ENCODE data around the gene BTF3L4. TPM values are rescaled to one million over a fixed set of nuclear protein-coding genes. Genes with fewer than 3 reads are reported as not detected.

The BTF3L4 gene
- total RNA-seq, 1 experiment from 2014 or later = 89.4 TPM

GRCh38 chr1:52008071-52008809 is 47.9 kb upstream of the BTF3L4 start:
- POLR2A ChIA-PET = no interaction called here

More at GRCh38 chr1:52008071-52008809, 47.9 kb upstream of the BTF3L4 start:
- H3K9me3 Mint-ChIP-seq = no peaks in the 10 kb centered on the region
- no peaks in the 10 kb centered on the region for H3K36me3 Mint-ChIP-seq
- no peak overlapping the region for H3K4me3 Mint-ChIP-seq
- no peak for TF ChIP-seq E2F4 (CRISPR knock-in tag; IDR thresholded peaks at IDR 0.05; ENCODE audit: borderline replicate concordance, low read depth)
- no peak for TF ChIP-seq ZMAT4 (CRISPR knock-in tag; IDR thresholded peaks at IDR 0.05)
- no peak for TF ChIP-seq PREB (CRISPR knock-in tag; IDR thresholded peaks at IDR 0.05; ENCODE audit: borderline replicate concordance)
- no peak for TF ChIP-seq E2F5 (CRISPR knock-in tag; IDR thresholded peaks at IDR 0.05)
- TF ChIP-seq ZNF425 (CRISPR knock-in tag; conservative IDR thresholded peaks at IDR 0.05) = no peak
- no peak for TF ChIP-seq FOXJ3 (CRISPR knock-in tag; IDR thresholded peaks at IDR 0.05; ENCODE audit: borderline replicate concordance)
- no peak for TF ChIP-seq ZNF219 (CRISPR knock-in tag; IDR thresholded peaks at IDR 0.05; ENCODE audit: borderline replicate concordance)
- TF ChIP-seq ARID4B (CRISPR knock-in tag; IDR thresholded peaks at IDR 0.05; ENCODE audit: borderline replicate concordance) = no peak
- no peak for TF ChIP-seq ZNF416 (CRISPR knock-in tag; IDR thresholded peaks at IDR 0.05)
- TF ChIP-seq NR3C1 (CRISPR knock-in tag; conservative IDR thresholded peaks at IDR 0.05; ENCODE audit: low read depth) = no peak
- no peak for TF ChIP-seq SMAD3 (CRISPR knock-in tag; IDR thresholded peaks at IDR 0.05; ENCODE audit: borderline replicate concordance)
- no peak for TF ChIP-seq MAX (CRISPR knock-in tag; IDR thresholded peaks at IDR 0.05)
- DNase-seq (ENCODE audit: low spot score) (no peak), ATAC-seq (no peak)
- no peaks in the 10 kb centered on the region; the same call in 1 of the 2 replicates for H3K27me3 Mint-ChIP-seq (ENCODE audit: low read depth)
- peaks cover 23% of the 10 kb centered on the region for H3K4me1 Mint-ChIP-seq
- CTCF ChIA-PET = no interaction called here
- 0 out of 2 replicates have a peak overlapping the region, but pooled peaks have one; percentile 8 for H3K27ac Mint-ChIP-seq
